Activated CD4-positive, CD25-positive, alpha-beta regulatory T cell treated with anti-CD3 and anti-CD28 coated beads, Interleukin-2, amount 50 U/mL, for 24 hours (primary cell): ENCODE measurements around the gene NT5DC3.

ENCODE experiments used
- ATAC-seq, 2 donors: fragments of 150-1000 bp; cut with Tn5 transposase; one replicate each; pipeline ENCODE4 v1.10.0; 2021; ENCODE audit warnings: mild to moderate bottlenecking in 1 of 2, moderate library complexity in 1 of 2

The NT5DC3 gene

GRCh38 chr12:103840876-103841689 is at the start of gene NT5DC3:
TSS of gene NT5DC3 (minus strand) at chr12:103841234. CDS start at chr12:103841156, 78 bp downstream.
- ATAC-seq: peak; percentile 89

DNA sequence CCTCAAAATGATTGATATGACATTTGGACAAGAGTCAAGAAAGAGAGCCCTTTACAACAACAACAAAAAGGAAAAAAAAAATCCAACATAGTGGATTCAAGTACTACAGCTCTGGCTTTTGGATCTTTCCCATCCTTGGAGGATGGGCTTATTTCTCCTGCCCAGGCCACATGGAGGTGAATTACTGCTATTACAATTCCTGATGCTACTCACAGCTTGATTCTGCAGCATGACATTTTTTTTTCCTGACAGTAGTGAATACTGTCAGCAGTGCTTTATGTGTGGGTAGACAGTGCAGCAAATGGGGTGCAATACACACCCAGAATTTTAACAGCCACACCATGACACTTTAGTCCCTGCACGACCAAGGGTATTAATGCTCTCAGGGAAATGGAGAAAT is 46.7 kb upstream of the NT5DC3 start:
- no peak for ATAC-seq

DNA sequence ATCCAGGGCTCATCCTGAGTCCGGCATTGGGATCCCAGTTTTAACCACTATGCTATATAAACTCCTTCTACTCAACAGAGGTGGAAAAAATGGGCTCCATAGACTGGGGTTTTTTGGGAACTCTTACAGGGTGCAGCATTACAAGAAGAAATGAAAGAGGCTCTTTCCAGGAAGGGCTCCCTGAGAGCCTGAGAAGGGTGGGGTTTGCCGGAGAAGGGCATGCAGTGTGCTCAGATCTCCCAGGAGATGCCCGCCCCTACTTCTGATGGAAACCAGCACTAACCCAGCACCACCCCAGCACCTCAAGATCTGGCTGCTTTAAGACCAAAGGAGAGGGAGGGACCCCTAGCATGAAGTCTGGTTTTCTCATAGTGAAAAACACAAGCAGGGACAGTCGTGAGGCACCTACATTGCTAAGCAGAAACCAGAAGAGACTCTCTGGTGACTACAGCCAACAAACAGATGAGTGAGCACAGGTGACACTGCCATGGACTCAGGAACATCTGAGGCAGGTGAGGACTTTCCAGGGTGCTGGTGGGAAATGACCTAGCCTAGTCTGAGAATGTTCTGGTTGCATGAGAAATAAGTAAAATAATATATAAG is 45.3 kb upstream of the NT5DC3 start:
- no peak for ATAC-seq

GRCh38 chr12:103884316-103884715 is 43.3 kb upstream of the NT5DC3 start:
- ATAC-seq: no peak

- ATAC-seq: no peak
Measured at GRCh38 chr12:103883908-103884307, 42.9 kb upstream of the NT5DC3 start.

- ATAC-seq: no peak
Measured at GRCh38 chr12:103882861-103883596, 42.0 kb upstream of the NT5DC3 start.

DNA sequence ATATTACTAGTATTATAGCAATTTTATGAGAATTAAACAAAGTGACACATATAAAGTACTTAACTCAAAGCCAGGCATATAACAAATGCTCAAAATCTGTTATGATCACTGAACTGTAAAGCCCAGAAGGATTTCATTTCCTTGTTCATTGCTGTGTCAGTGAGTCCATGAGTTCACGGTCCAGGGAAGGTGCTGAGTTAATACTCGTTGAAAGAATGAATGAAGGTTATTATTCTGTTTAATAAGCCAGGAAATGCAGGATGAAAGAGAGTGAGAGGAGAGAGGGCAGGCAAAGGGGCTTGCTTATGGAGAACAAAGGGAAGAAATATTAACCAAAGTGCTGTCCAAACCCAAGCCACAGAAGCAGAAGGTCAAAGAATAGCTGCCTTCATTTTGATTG is 40.2 kb upstream of the NT5DC3 start:
- no peak for ATAC-seq

DNA sequence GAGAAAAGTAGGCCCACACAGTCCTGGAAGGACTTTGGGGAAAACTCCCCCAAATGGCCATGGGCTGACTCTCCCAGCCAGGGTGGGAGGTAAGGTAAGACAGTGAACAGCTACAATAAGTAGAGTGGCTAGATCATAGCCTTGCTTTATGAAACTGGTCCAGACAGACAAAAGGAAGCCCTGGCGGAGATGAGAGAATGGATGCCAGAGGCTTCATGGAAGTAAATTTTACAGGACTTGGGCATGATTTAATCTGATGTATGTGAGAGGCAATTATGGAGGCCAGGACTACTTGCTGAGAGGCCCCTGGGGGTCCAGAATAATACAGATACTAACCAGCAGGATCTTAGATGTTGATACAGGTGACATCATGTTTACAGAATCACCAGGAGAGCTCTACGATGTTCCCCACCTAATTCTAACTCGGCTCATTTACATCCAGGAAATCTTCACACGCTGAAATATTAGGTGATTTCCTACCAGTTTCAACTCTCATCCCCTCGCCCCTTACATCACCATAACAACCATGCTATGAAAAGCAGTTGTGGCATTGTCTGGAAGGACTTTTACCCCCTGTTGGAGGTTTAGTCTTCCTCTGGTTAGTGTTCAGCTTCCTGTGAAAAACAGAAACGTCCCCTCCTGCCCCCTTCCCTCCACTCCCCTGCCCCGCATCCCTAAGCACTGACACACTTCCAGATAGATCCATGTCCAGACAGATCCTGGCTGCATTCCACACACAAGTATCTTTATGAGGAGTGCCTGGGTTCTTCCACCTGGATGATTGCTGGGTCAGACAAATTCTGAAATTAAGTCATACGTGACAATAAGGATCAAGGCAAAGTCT is 39.5 kb upstream of the NT5DC3 start:
- ATAC-seq: peak in 1 of 2 donors; percentile 46

DNA sequence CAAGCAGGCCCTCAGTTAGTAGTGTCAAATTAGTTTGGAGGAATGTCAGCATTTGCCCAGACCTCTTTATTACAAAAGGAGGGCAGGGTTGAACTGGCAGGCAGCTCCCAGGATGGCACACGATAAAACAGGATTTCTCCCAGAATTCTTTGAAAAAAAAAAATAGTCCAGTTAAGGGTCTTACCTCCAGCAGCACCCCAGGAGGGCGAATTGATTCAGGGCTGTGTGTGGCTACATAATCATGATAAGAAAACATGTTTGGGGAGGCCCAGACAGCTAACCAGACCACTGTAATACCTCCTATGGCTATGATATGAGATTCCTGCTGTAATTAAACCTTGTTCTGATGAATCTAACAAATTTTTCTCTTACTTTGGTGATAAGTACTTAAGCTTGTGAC is 38.8 kb upstream of the NT5DC3 start:
- ATAC-seq: no peak

DNA sequence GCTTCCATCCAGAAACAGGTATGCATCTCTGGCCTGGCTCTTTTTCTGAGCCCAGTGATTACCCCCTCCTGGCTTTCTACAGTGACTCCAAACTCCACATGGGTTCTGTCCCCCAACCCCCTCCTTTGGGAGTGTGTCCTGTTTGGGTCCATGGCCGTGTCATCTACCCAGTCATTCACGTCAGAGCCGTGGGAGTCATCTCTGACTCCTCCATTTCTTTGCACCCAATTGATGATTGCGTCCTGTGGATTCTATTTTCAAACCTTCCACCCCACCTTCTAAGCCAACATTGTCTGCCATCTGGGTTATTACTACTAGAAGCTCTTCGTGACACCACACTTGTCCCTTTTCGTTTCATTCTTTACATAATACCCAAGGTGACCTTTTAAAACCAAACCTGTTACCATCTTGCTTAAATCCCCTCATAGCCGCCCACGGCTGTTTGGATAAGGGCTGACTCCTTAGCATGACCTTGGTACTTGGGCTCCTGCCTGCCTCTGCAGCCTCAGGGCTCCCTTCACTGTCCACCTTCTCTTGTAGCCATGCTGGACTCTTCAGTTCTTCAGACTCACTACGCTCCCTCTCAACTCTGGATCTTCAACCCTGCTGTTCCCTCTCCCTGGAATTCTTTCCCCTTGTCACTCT is 38.1 kb upstream of the NT5DC3 start:
- ATAC-seq: peak in 1 of 2 donors; percentile 38

DNA sequence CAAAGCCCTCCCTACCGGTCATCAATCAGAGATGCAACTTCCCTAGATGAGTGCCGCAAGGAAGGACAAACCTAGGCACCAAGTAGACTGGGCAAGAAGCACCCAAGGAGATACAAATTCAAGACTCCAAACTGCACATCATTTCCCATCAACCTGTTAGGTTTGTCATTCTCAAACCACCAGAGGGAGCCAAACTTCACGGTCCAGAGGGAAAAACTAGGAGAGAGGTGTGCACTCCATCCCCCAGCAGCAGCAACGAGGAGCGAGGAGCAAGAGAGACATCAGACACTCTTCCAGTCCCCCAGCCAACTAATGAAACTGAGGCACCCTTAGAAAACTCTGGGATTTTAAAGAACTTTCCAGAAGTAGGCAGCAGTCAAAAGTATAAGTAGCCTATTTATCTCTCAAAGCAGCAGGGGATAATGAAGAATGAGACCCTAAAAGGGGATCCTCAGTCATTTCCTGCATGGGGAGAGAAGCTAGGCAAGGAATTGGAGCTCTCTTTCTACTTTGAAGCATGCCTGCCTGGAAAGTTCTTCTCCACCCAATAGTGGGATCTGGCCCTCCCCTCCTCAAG is 37.0 kb upstream of the NT5DC3 start:
- ATAC-seq: peak; percentile 64 to 70

DNA sequence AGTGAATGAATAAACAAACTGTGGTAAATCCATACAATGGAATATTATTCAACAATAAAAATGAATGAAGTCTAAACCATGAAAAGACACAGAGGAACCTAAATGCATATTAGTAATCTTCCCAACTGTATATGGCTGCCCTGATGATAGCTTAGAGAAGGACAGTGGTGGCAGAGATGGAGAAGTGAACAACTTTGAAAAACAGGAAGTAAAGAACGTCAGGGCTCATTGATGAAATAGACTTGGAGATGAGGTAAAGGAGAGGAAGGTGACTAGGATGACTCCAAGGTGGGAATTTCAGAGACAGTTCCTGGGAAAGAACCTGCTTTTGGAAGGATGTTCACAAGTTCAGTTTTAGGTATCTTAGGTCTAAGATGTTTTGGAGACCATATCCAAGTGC is 36.3 kb upstream of the NT5DC3 start:
- no peak for ATAC-seq

DNA sequence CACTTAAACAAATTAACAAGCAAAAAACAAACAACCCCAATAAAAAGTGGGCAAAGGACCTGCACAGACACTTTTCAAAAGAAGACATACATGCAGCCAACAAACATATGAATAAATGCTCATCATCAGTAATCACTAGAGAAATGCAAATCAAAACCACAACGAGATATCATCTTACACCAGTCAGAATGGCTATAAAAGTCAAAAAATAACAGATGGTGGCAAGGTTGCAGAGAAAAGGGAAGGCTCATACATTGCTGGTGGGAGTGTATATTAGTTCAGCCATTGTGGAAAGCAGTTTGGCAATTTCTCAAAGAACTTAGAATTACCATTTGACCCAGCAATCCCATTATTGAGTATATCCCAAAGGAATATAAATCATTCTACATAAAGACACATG is 34.6 kb upstream of the NT5DC3 start:
- ATAC-seq: no peak

DNA sequence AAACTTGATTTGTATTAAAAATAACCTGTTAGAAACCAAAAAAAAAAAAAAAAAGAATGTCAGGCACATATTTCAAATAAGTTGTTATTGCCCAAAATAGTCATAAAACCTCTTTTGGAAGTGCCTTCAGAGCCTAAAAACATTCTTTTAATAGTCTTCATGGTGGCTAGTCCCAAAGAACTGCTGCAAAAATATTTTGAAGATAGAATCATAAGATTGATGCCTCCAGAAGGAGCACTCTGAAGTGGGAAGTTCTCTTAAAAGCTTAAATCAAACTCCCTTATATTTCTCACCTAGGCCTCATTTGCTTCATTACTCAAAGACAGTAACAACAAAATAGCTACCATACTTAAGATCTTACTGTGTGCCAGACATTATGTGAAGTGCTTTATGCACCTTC is 27.2 kb upstream of the NT5DC3 start:
- no peak for ATAC-seq

DNA sequence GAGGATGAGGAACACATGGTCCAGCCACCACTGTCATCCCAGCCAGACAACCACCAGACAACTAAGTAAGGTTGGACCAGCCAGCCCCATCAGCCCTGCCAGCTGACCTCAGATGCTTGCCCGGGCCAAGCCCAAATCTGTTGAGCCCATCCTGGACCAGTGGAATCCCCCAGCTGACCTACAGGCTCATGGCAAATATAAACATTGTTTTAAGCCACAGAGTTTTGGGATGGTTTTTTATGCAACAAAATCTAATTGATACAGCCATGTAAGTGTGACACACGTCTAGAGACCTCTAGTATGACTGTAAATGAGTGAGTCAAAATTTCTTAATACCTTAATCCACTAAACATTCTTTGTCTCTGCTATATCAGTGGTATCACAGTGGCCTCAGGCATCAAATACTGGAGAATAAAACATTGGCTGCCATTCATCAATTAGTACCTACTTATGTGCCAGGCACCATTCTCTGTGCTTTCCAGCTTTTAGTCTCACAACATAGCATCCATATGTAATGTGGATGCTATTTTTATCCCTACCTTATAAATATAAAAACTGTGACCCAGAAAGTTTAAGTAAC is 24.2 kb upstream of the NT5DC3 start:
- ATAC-seq: no peak

GRCh38 chr12:103864710-103865109 is 23.7 kb upstream of the NT5DC3 start:
- no peak for ATAC-seq

- ATAC-seq: no peak
Measured at GRCh38 chr12:103858953-103859601, 18.0 kb upstream of the NT5DC3 start.

DNA sequence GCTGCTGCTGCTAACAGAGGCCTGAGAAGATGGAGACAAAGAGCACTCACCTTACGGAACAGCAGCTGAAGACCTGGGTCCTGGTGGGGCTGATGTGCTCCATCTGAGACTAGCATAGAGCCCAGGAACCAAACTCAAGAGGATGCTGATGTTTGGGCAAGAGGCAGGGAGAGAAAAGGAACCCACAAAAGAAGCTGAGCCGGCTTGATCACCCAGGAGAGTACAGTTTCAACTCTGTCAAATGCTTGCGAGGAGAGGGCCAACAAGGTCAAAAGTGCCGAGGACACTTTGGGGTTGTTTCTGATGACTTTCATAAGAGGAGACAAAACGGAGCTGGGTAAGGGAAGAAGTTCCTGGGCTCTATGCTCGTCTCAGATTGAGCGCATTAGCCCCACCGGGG is 17.3 kb upstream of the NT5DC3 start:
- ATAC-seq: no peak

GRCh38 chr12:103857164-103857563 is 16.1 kb upstream of the NT5DC3 start:
- ATAC-seq: no peak

DNA sequence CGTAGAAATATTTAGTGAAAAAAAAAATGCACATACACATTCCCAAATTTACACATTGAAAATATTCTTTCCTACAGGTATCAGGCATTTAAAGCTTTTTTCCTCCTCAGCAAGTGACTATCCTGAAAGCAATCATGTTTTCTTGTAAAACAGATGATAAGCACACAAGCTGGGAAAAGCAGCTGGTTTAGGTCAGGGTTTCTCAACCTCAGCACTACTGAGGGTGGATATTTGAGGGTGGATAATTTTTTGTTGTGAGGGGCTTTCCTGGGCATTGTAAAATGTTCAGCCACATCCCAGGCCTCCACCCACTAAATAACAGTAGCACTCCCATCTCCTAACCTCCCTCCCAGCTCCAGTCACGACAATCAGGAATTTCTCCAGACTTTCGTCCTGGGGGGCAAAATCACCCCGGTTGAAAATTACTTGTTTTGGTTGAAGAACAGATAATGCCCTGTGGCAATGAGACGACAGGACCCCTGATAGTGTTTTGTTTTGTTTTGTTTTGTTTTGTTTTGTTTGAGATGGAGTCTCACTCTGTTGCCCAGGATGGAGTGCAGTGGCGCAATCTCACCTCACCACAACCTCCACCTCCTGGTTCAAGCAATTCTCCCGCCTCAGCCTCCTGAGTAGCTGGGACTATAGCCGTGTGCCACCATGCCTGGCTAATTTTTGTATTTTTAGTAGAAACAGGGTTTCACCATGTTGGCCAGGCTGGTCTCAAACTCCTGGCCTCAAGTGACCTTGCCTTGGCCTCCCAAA is 15.0 kb upstream of the NT5DC3 start:
- ATAC-seq: no peak
